PC-9 (cell line): Measurements from ENCODE around the gene LCLAT1. TPM values are rescaled to one million over a fixed set of nuclear protein-coding genes. Genes with fewer than 3 reads are reported as not detected.
A peak's percentile ranks its signal among the peaks of the same experiment; 100 is the strongest.

ENCODE experiments used
- BruUV-seq: library from RNA; stranded (reverse); fragments of 400-500 nt; replicated peaks from 2 replicates; lab custom pipeline; 2021; lab: Mats Ljungman, UMichigan
- CTCF ChIA-PET: fragments of 300-600 bp; sonication (Branson Sonifier 250); formaldehyde crosslinking; loops from one replicate; lab custom pipeline; 2022; ENCODE audit warnings: antibody characterized with exemption; lab: Charles Lee
- POLR2A ChIA-PET: fragments of 300-600 bp; sonication (Branson Sonifier 250); formaldehyde crosslinking; loops from one replicate; lab custom pipeline; 2022; ENCODE audit warnings: antibody characterized with exemption; ENCODE audit not compliant: unreplicated experiment; lab: Charles Lee
- DNase-seq, 2 experiments: peaks; one replicate each; pipeline versions ENCODE4 v3.0.0 to v3.0.0-alpha.2; 2015 to 2022; ENCODE audit warnings: mixed read lengths in 1 of 2
- H2AFZ ChIP-seq: fragments of 200-600 bp; sonication (generic); 2 replicates; pipeline ENCODE4 v1.8.1; 2017; ENCODE audit warnings: antibody characterized with exemption
- H3F3A ChIP-seq: fragments of 200-600 bp; sonication (generic); 2 replicates; pipeline ENCODE4 v1.8.1; 2017; ENCODE audit warnings: antibody characterized with exemption, mild to moderate bottlenecking, low read depth; ENCODE audit not compliant: insufficient read depth
- H3K27ac ChIP-seq: fragments of 200-600 bp; sonication (generic); 2 replicates; pipeline ENCODE4 v1.6.1; 2016; ENCODE audit warnings: mixed run types
- H3K27me3 ChIP-seq: fragments of 200-600 bp; sonication (generic); 2 replicates; pipeline ENCODE4 v1.6.1; 2016; ENCODE audit warnings: low read depth, mixed run types; ENCODE audit not compliant: insufficient read depth
- H3K36me3 ChIP-seq: fragments of 200-600 bp; sonication (generic); 2 replicates; pipeline ENCODE4 v1.6.1; 2016; ENCODE audit warnings: low read depth, mixed run types
- H3K4me1 ChIP-seq: fragments of 200-600 bp; sonication (generic); replicated peaks from 2 replicates; pipeline ENCODE4 v1.6.1; 2016; ENCODE audit warnings: mixed run types; ENCODE audit not compliant: insufficient read depth
- H3K4me2 ChIP-seq: fragments of 200-600 bp; sonication (generic); 2 replicates; pipeline ENCODE4 v1.6.1; 2017; ENCODE audit warnings: mixed run types
- H3K4me3 ChIP-seq: fragments of 200-600 bp; sonication (generic); 2 replicates; pipeline ENCODE4 v1.6.1; 2016; ENCODE audit warnings: mixed run types
- H3K79me2 ChIP-seq: fragments of 200-600 bp; sonication (generic); 2 replicates; pipeline ENCODE4 v1.6.1; 2017; ENCODE audit warnings: low read depth, mixed run types
- H3K9me2 ChIP-seq: fragments of 200-600 bp; sonication (generic); 2 replicates; pipeline ENCODE4 v1.8.1; 2017; ENCODE audit warnings: mild to moderate bottlenecking; ENCODE audit not compliant: insufficient read depth
- H3K9me3 ChIP-seq: fragments of 200-600 bp; sonication (generic); 2 replicates; pipeline ENCODE4 v1.8.1; 2016; ENCODE audit warnings: low read depth; ENCODE audit not compliant: insufficient read depth
- H4K20me1 ChIP-seq: fragments of 200-600 bp; sonication (generic); 2 replicates; pipeline ENCODE4 v1.8.1; 2017; ENCODE audit not compliant: insufficient read depth
- CTCF ChIP-seq: fragments of 200-600 bp; sonication (generic); conservative IDR thresholded peaks from 2 replicates; pipeline ENCODE4 v1.6.1; 2017; ENCODE audit warnings: mixed run types, antibody characterized with exemption, mild to moderate bottlenecking, moderate library complexity
- EZH2 ChIP-seq: fragments of 200-600 bp; sonication (generic); IDR thresholded peaks from 2 replicates; pipeline ENCODE4 v1.8.0; 2017; ENCODE audit warnings: antibody characterized with exemption, low read depth
- intact Hi-C: fragments of 100-400 bp; cut with micrococcal nuclease; formaldehyde crosslinking; loops from one replicate; pipeline ENCODE4 v1.10.0; 2022; ENCODE audit not compliant: unreplicated experiment
- total RNA-seq: library from RNA; stranded (reverse); gene quantifications from 2 replicates; pipeline ENCODE4 v1.2.3, GENCODE V29; 2021

LCLAT1 gene
- total RNA-seq, 1 experiment from 2014 or later = 35.7 TPM

- H3K4me1 ChIP-seq = peaks cover 43% of the 10 kb centered on the region
- H3K79me2 ChIP-seq = peaks cover 73% of the 10 kb centered on the region
- no peak overlapping the region for H2AFZ ChIP-seq
- H3K4me3 ChIP-seq = no peak overlapping the region
- H3K27ac ChIP-seq = peak overlapping the region; percentile 56; the same call in 1 of the 2 replicates
- DNase-seq = no peak
- no peaks in the 10 kb centered on the region for H3K9me2 ChIP-seq
- H3F3A ChIP-seq = peaks cover 23% of the 10 kb centered on the region; the same call in 1 of the 2 replicates
- no peaks in the 10 kb centered on the region for H3K27me3 ChIP-seq
- no peak overlapping the region for H3K4me2 ChIP-seq
- no peak for TF ChIP-seq EZH2
- no peak for TF ChIP-seq CTCF
- CTCF ChIA-PET = no interaction called here
- POLR2A ChIA-PET = interaction anchor here (0.6 kb wide), 1 partner anchor 30 kb away, joined by 3 read pairs; no protein-coding TSS in a partner anchor
- no TSS peak for BruUV-seq
- intact Hi-C loops = loop anchor here (5.0 kb wide), 1 partner anchor 292 kb away; no protein-coding TSS in a partner anchor
- no peaks in the 10 kb centered on the region for H3K9me3 ChIP-seq
- H3K36me3 ChIP-seq = no peaks in the 10 kb centered on the region
- no peaks in the 10 kb centered on the region; the same call in 1 of the 2 replicates for H4K20me1 ChIP-seq
These were observed 62.7 kb downstream of the LCLAT1 start for GRCh38 chr2:30509716-30510115.

GRCh38 chr2:30510409-30510808, 63.4 kb downstream of the LCLAT1 start:
- H3K79me2 ChIP-seq = peaks cover 73% of the 10 kb centered on the region
- no peaks in the 10 kb centered on the region for H3K9me2 ChIP-seq
- POLR2A ChIA-PET = interaction anchor here (0.7 kb wide), 1 partner anchor 63 kb away, joined by 4 read pairs; the partner anchor contains the start of gene LCLAT1
- TF ChIP-seq CTCF (no peak), EZH2 (no peak)
- no peaks in the 10 kb centered on the region for H3K9me3 ChIP-seq
- peaks cover 28% of the 10 kb centered on the region; the same call in 1 of the 2 replicates for H3F3A ChIP-seq
- H3K4me3 ChIP-seq = no peak overlapping the region
- H4K20me1 ChIP-seq = no peaks in the 10 kb centered on the region; the same call in 1 of the 2 replicates
- intact Hi-C loops = loop anchor here (5.0 kb wide), 1 partner anchor 293 kb away; no protein-coding TSS in a partner anchor
- peaks cover 50% of the 10 kb centered on the region for H3K4me1 ChIP-seq
- BruUV-seq = no TSS peak
- peak overlapping the region; percentile 63 for H3K4me2 ChIP-seq
- H3K36me3 ChIP-seq = no peaks in the 10 kb centered on the region
- DNase-seq = no peak
- H3K27ac ChIP-seq = peak overlapping the region; percentile 56
- CTCF ChIA-PET = no interaction called here
- no peak overlapping the region for H2AFZ ChIP-seq
- H3K27me3 ChIP-seq = no peaks in the 10 kb centered on the region

GRCh38 chr2:30511122-30512083, 64.4 kb downstream of the LCLAT1 start:
- H3K36me3 ChIP-seq = no peaks in the 10 kb centered on the region
- ChIA-PET CTCF (no interaction called here), POLR2A (interaction anchor here (0.6 kb wide), 2 partner anchors 295 to 366 kb away, joined by 3 read pairs; no protein-coding TSS in a partner anchor)
- no peaks in the 10 kb centered on the region for H3K9me3 ChIP-seq
- no TSS peak for BruUV-seq
- peak; percentile 47 to 63 for DNase-seq
- H3K4me2 ChIP-seq = peak overlapping the region; percentile 63
- H3K27me3 ChIP-seq = no peaks in the 10 kb centered on the region
- H3K4me3 ChIP-seq = peak overlapping the region; percentile 15; the same call in 1 of the 2 replicates
- no peaks in the 10 kb centered on the region; the same call in 1 of the 2 replicates for H4K20me1 ChIP-seq
- H3F3A ChIP-seq = peaks cover 28% of the 10 kb centered on the region; the same call in 1 of the 2 replicates
- no peak for TF ChIP-seq EZH2
- TF ChIP-seq CTCF = no peak
- peak overlapping the region; percentile 56 for H3K27ac ChIP-seq
- intact Hi-C loops = loop anchor here (5.0 kb wide), 1 partner anchor 294 kb away; no protein-coding TSS in a partner anchor
- H3K4me1 ChIP-seq = peaks cover 55% of the 10 kb centered on the region
- no peak overlapping the region for H2AFZ ChIP-seq
- no peaks in the 10 kb centered on the region for H3K9me2 ChIP-seq
- peaks cover 75% of the 10 kb centered on the region for H3K79me2 ChIP-seq
